Endothelial cell of umbilical vein (primary cell): ENCODE measurements around the gene TBC1D17. TPM values are rescaled to one million over a fixed set of nuclear protein-coding genes. Genes with fewer than 3 reads are reported as not detected.

ENCODE experiments used
- BruUV-seq: library from RNA; stranded (reverse); fragments of 400-500 nt; replicated peaks from 2 replicates; lab custom pipeline; 2021; lab: Mats Ljungman, UMichigan
- CTCF ChIA-PET: fragments of 300-600, 350-600 bp; sonication (Branson Sonifier 250); formaldehyde crosslinking; loops from one replicate; lab custom pipeline; 2021; ENCODE audit warnings: antibody characterized with exemption, inconsistent platforms; lab: Charles Lee
- POLR2A ChIA-PET: fragments of 300-600, 350-600 bp; sonication (Branson Sonifier 250); formaldehyde crosslinking; loops from one replicate; lab custom pipeline; 2021; ENCODE audit warnings: antibody characterized with exemption, inconsistent platforms; lab: Charles Lee
- DNase-seq: peaks from one replicate; pipeline ENCODE4 v3.0.0-alpha.2; 2011; ENCODE audit warnings: low read depth, low spot score
- FAIRE-seq: peaks from 2 replicates; lab custom pipeline; 2011; peaks lifted over from hg19 to GRCh38; lab: Jason Lieb, UNC
- H2AFZ ChIP-seq: 2 replicates; pipeline ENCODE4 v1.6.0; 2012; ENCODE audit warnings: low read depth, low read length, control low read depth, inconsistent platforms
- H3K27ac ChIP-seq: 2 replicates; pipeline ENCODE4 v1.5.1; 2011; ENCODE audit warnings: low read depth, mild to moderate bottlenecking, control low read depth, low read length, moderate library complexity; ENCODE audit not compliant: insufficient read depth
- H3K27me3 ChIP-seq, 2 experiments: 2 replicates each; pipeline versions ENCODE4 v1.6.0 to v1.6.1; 2011; ENCODE audit warnings: low read length in 2 of 2, mixed read lengths in 1 of 2; ENCODE audit not compliant: control insufficient read depth in 2 of 2, insufficient read depth in 2 of 2
- H3K36me3 ChIP-seq, 2 experiments: 2 replicates in 1 of 2; 3 replicates in 1 of 2; pipeline ENCODE4 v1.5.1; 2011; ENCODE audit warnings: low read length in 2 of 2, mild to moderate bottlenecking in 1 of 2, moderate library complexity in 1 of 2; ENCODE audit not compliant: control insufficient read depth in 2 of 2, insufficient read depth in 2 of 2; ENCODE audit errors: extremely low read depth in 1 of 2
- H3K4me1 ChIP-seq: 3 replicates; pipeline ENCODE4 v1.5.1; 2011; ENCODE audit warnings: mild to moderate bottlenecking, low read length; ENCODE audit not compliant: control insufficient read depth, insufficient read depth; ENCODE audit errors: extremely low read depth
- H3K4me2 ChIP-seq: 2 replicates; pipeline ENCODE4 v1.6.1; 2011; ENCODE audit warnings: low read length, control low read depth, mixed read lengths; ENCODE audit not compliant: insufficient read depth
- H3K4me3 ChIP-seq, 3 experiments: fragments of 200-600 bp in 1 of 3; sonication (generic), shearing (Covaris generic) in 1 of 3; replicated peaks in 1 of 3; 2 replicates each; pipeline ENCODE4 v1.5.1; 2011 to 2016; ENCODE audit warnings: control low read depth in 3 of 3, low read length in 3 of 3, mild to moderate bottlenecking in 2 of 3, inconsistent platforms in 1 of 3, low read depth in 1 of 3, moderate library complexity in 1 of 3; ENCODE audit not compliant: insufficient read depth in 1 of 3
- H3K79me2 ChIP-seq: 2 replicates; pipeline ENCODE4 v1.6.0; 2012; ENCODE audit warnings: low read length, inconsistent platforms; ENCODE audit not compliant: control insufficient read depth, insufficient read depth
- H3K9ac ChIP-seq: replicated peaks from 2 replicates; pipeline ENCODE3; 2011; ENCODE audit warnings: low read length, control low read depth; ENCODE audit not compliant: insufficient read depth; ENCODE audit errors: extremely low read depth
- H3K9me1 ChIP-seq: replicated peaks from 3 replicates; pipeline ENCODE4 v1.6.0; 2011; ENCODE audit warnings: mild to moderate bottlenecking, low read length; ENCODE audit not compliant: control insufficient read depth, insufficient read depth; ENCODE audit errors: extremely low read depth
- H3K9me3 ChIP-seq: replicated peaks from 2 replicates; pipeline ENCODE4 v1.5.1; 2012; ENCODE audit warnings: low read length, inconsistent platforms; ENCODE audit not compliant: control insufficient read depth, insufficient read depth
- H4K20me1 ChIP-seq: replicated peaks from 2 replicates; pipeline ENCODE3; 2011; ENCODE audit warnings: mild to moderate bottlenecking, low read length; ENCODE audit not compliant: control insufficient read depth, insufficient read depth; ENCODE audit errors: extremely low read depth
- MYC ChIP-seq: IDR thresholded peaks from one replicate; pipeline ENCODE4 v1.6.1; 2011; ENCODE audit warnings: mild to moderate bottlenecking, low read depth, low read length
- dilution Hi-C: fragments of 300-500 bp; cut with MboI; formaldehyde crosslinking; loops from one replicate; pipeline ENCODE4 v1.15.0; 2019; ENCODE audit warnings: low sequenced_read_pairs; ENCODE audit not compliant: extremely low pct_ligation_motif_present
- intact Hi-C: fragments of 100-400 bp; cut with micrococcal nuclease; formaldehyde crosslinking; loops from one replicate; pipeline ENCODE4 v1.10.0; 2022
- polyA plus RNA-seq, 4 experiments: library from polyadenylated mRNA; depleted of rRNA in 3 of 4; stranded (reverse) in 3 of 4; unstranded in 1 of 4; fragments of >200 nt; gene quantifications; 2 replicates each; pipeline versions ENCODE4 v1.2.1 to v1.2.3, GENCODE V29; 2011 to 2012; ENCODE audit warnings: missing spikeins in 1 of 4
- total RNA-seq: library from RNA; stranded (reverse); gene quantifications from 2 replicates; pipeline ENCODE4 v1.2.3, GENCODE V29; 2021
- TF ChIP-seq, protein P1 (sequence below), 2 donors: IDR thresholded peaks; 1 replicate in 1 of 2; 2 replicates in 1 of 2; pipeline ENCODE4 v1.5.1; 2011; ENCODE audit warnings: low read length in 2 of 2, mild to moderate bottlenecking in 2 of 2, moderate library complexity in 2 of 2, control low read depth in 1 of 2, inconsistent platforms in 1 of 2, low read depth in 1 of 2; ENCODE audit not compliant: insufficient read depth in 1 of 2; ENCODE audit errors: extremely low read depth in 1 of 2

Gene TBC1D17
- total and polyA plus RNA-seq, 2 donors (not counting 3 experiments of a cell fraction or from before 2014, with no cell fraction given): 34.2 to 39.3 TPM

DNA sequence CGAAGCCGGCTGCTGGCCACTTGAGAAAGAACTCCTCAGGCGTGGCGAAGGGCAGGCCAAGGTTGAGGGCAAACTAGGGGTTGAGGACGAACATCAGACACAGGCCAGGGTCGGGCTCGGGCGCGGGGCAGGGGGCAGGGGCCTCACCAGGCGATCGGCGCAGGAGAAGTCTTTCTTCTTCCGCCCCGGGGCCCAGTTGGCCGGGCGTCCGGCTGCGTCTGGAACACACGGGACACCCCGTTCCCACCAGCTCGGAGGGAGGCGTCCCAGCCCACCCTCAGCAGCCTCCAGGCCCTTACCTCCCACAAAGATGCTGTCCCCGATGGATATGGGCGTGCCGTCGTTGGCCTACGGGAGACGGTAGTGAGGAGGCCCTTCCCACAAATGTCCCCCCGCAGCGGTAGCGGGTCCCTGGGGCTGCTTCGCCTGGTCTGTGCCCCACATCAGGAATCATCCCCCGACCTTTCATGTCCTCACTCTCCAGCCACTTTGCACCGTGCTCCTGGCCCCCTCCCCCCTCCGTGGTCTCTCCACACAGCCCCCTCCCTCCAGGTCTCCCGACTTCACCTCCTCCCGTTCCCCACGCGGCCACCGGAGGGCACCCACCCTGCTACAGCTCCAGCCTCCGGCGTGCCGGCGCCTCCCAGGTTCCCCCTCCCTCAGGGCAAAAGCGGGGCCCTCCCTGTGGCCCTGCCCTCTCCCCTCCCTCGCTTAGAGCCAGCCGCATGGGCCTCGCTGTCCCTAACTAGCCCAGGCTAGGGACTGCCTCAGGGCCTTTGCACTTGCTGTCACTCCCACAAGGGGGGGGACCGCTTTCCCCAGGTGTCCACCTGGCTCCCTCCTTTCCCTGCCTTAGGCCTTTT lies 14.9 kb upstream of the TBC1D17 start:
- dilution Hi-C loops: no loop called here
- DNase-seq: no peak

More for the DNA sequence above, 14.9 kb upstream of the TBC1D17 start:
- Histone ChIP-seq H3K4me3 (no peak overlapping the region), H2AFZ (no peak overlapping the region), H3K4me1 (peaks cover 22% of the 10 kb centered on the region), H3K36me3 (peaks cover 13 to 46% of the 10 kb centered on the region in 2 experiments), H3K27ac (no peak overlapping the region), H3K9me3 (no peaks in the 10 kb centered on the region), H3K9ac (no peak overlapping the region), H3K27me3 (no peaks in the 10 kb centered on the region), H4K20me1 (no peaks in the 10 kb centered on the region), H3K79me2 (peaks cover 26% of the 10 kb centered on the region), H3K9me1 (no peaks in the 10 kb centered on the region), H3K4me2 (no peak overlapping the region)
- ChIA-PET POLR2A (no interaction called here), CTCF (no interaction called here)
- intact Hi-C loops: no loop called here
- TF ChIP-seq, protein P1, sequence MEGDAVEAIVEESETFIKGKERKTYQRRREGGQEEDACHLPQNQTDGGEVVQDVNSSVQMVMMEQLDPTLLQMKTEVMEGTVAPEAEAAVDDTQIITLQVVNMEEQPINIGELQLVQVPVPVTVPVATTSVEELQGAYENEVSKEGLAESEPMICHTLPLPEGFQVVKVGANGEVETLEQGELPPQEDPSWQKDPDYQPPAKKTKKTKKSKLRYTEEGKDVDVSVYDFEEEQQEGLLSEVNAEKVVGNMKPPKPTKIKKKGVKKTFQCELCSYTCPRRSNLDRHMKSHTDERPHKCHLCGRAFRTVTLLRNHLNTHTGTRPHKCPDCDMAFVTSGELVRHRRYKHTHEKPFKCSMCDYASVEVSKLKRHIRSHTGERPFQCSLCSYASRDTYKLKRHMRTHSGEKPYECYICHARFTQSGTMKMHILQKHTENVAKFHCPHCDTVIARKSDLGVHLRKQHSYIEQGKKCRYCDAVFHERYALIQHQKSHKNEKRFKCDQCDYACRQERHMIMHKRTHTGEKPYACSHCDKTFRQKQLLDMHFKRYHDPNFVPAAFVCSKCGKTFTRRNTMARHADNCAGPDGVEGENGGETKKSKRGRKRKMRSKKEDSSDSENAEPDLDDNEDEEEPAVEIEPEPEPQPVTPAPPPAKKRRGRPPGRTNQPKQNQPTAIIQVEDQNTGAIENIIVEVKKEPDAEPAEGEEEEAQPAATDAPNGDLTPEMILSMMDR (IDR thresholded peaks at IDR 0.05; ENCODE audit: extremely low read depth in 1 of 2, insufficient read depth in 1 of 2, low read depth in 1 of 2, low read length in 2 of 2): peak; percentile 24 to 36
- no peak for TF ChIP-seq MYC
- BruUV-seq: no TSS peak
- no peak for FAIRE-seq
